GM12891 (cell line): ENCODE data around the gene PDZRN4.

ENCODE experiments used
- POLR2A ChIP-seq: IDR thresholded peaks from 2 replicates; pipeline ENCODE4 v1.6.1; 2011; ENCODE audit warnings: low read depth, low read length, control low read depth
- POLR2AphosphoS5 ChIP-seq: IDR thresholded peaks from 2 replicates; pipeline ENCODE4 v1.6.1; 2011; ENCODE audit warnings: low read depth, low read length, control low read depth
- SPI1 ChIP-seq: IDR thresholded peaks from 2 replicates; pipeline ENCODE4 v1.6.1; 2011; ENCODE audit warnings: low read depth, low read length, control low read depth
- TAF1 ChIP-seq: IDR thresholded peaks from 2 replicates; pipeline ENCODE4 v1.6.1; 2011; ENCODE audit warnings: low read depth, low read length, control low read depth

DNA sequence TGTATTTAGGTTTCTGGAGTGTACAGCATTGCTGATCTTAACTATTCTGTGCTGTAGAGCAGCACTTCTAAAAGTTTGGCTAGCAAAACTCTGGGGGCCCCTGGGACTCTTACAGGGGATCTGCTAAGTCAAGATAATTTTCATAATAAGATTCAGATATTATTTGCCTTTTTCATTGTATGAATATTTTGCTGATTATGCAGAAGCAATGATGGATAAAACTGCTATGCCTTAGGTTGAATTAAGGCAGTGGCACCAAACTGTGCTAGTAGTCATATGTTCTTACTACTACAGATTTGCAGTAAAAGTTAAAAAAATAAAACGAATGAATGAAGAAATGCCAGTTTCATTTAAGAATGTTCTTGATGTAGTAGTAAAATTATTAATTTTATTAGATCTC is 160.1 kb downstream of the PDZRN4 start:
- TF ChIP-seq SPI1 (no peak), POLR2A (no peak), POLR2AphosphoS5 (no peak), TAF1 (no peak)
